ENCODE data around the gene MEIS3.

MEIS3 gene

GRCh38 chr19:47435883-47436417 lies 16.6 kb upstream of the MEIS3 start:
- DNase-seq (ENCODE audit: low read depth), result no peak

- no peak for DNase-seq (ENCODE audit: low read depth)
These were observed 15.9 kb upstream of the MEIS3 start for GRCh38 chr19:47435196-47435595.

- no peak for DNase-seq (ENCODE audit: low read depth)
These were observed 14.8 kb upstream of the MEIS3 start for GRCh38 chr19:47434088-47434487.

GRCh38 chr19:47433121-47433520 lies 13.8 kb upstream of the MEIS3 start:
- DNase-seq (ENCODE audit: low read depth), result no peak

GRCh38 chr19:47432499-47432898 lies 13.2 kb upstream of the MEIS3 start:
- DNase-seq (ENCODE audit: low read depth), result no peak

- DNase-seq (ENCODE audit: low read depth), result no peak
These were observed 12.8 kb upstream of the MEIS3 start for GRCh38 chr19:47432091-47432490.

GRCh38 chr19:47430041-47430802 lies 10.9 kb upstream of the MEIS3 start:
- DNase-seq (ENCODE audit: low read depth), result no peak

- no peak for DNase-seq (ENCODE audit: low read depth)
These were observed 9.9 kb upstream of the MEIS3 start for GRCh38 chr19:47429140-47429793.

- DNase-seq (ENCODE audit: low read depth), result peak; percentile 76
These were observed 9.0 kb upstream of the MEIS3 start for GRCh38 chr19:47428177-47428894.

GRCh38 chr19:47427241-47428176 lies 8.2 kb upstream of the MEIS3 start:
- DNase-seq (ENCODE audit: low read depth), result peak; percentile 45

GRCh38 chr19:47423203-47423882 lies 4.0 kb upstream of the MEIS3 start:
- DNase-seq (ENCODE audit: low read depth), result no peak

GRCh38 chr19:47422417-47423163 lies 3.3 kb upstream of the MEIS3 start:
- no peak for DNase-seq (ENCODE audit: low read depth)

GRCh38 chr19:47421844-47422395 lies 2.6 kb upstream of the MEIS3 start:
- no peak for DNase-seq (ENCODE audit: low read depth)

GRCh38 chr19:47421244-47421786 lies 2.0 kb upstream of the MEIS3 start:
- no peak for DNase-seq (ENCODE audit: low read depth)

GRCh38 chr19:47419789-47420188 lies 462 bp upstream of the MEIS3 start:
- no peak for DNase-seq (ENCODE audit: low read depth)

- no peak for DNase-seq (ENCODE audit: low read depth)
These were observed 666 bp downstream of the MEIS3 start for GRCh38 chr19:47418692-47419029.

GRCh38 chr19:47417746-47418691 lies 1.3 kb downstream of the MEIS3 start:
- no peak for DNase-seq (ENCODE audit: low read depth)

- no peak for DNase-seq (ENCODE audit: low read depth)
These were observed 2.1 kb downstream of the MEIS3 start for GRCh38 chr19:47417107-47417745.
